ENCODE measurements around the gene PREB.
"Not testable (repeated sequence)": the region's sequence is repeated elsewhere in the genome, so short reads cannot be mapped to it uniquely, and the experiment has no call there.

PREB gene

GRCh38 chr2:27133905-27134780, at the start of gene PREB:
PREB (minus strand) TSS chr2:27134636; CDS start chr2:27134421, 215 bp downstream.
- Histone ChIP-seq H3K4me1 (ENCODE audit: insufficient read depth, insufficient read length) (peaks cover 8% of the 10 kb centered on the region), H3K36me3 (ENCODE audit: insufficient read depth, insufficient read length, low read length) (peaks cover 44% of the 10 kb centered on the region), H3K27me3 (ENCODE audit: insufficient read depth, insufficient read length) (no peaks in the 10 kb centered on the region), H3K9ac (ENCODE audit: insufficient read length, low read depth) (peak within 1 kb of the TSS; percentile 94), H3K4me3 (ENCODE audit: insufficient read length, low read depth) (peak within 1 kb of the TSS; percentile 91), H3K9me3 (ENCODE audit: insufficient read depth, low read length) (no peaks in the 10 kb centered on the region)
- peak; percentile 94 for DNase-seq (ENCODE audit: low read depth, low spot score)
- TF ChIP-seq ZNF274 (IDR thresholded peaks at IDR 0.05; ENCODE audit: low read depth, low read length) (no peak), YY1 (IDR thresholded peaks at IDR 0.05; ENCODE audit: insufficient read depth, insufficient read length) (peak; percentile 60)

- TF ChIP-seq YY1 (IDR thresholded peaks at IDR 0.05; ENCODE audit: insufficient read depth, insufficient read length) (no peak), SUZ12 (IDR thresholded peaks at IDR 0.05; ENCODE audit: extremely low read depth, insufficient read depth, insufficient read length) (no peak), ZNF274 (IDR thresholded peaks at IDR 0.05; ENCODE audit: low read depth, low read length) (no peak)
- Histone ChIP-seq H3K27me3 (ENCODE audit: insufficient read depth, insufficient read length) (no peaks in the 10 kb centered on the region), H3K4me3 (ENCODE audit: insufficient read length, low read depth) (no peak overlapping the region), H3K9me3 (ENCODE audit: insufficient read depth, low read length) (no peaks in the 10 kb centered on the region), H3K36me3 (ENCODE audit: insufficient read depth, insufficient read length, low read length) (no peaks in the 10 kb centered on the region), H3K4me1 (ENCODE audit: insufficient read depth, insufficient read length) (no peaks in the 10 kb centered on the region), H3K9ac (ENCODE audit: insufficient read length, low read depth) (no peak overlapping the region)
- no peak for DNase-seq (ENCODE audit: low read depth, low spot score)
Measured at GRCh38 chr2:27184115-27184514, 49.7 kb upstream of the PREB start.

DNA sequence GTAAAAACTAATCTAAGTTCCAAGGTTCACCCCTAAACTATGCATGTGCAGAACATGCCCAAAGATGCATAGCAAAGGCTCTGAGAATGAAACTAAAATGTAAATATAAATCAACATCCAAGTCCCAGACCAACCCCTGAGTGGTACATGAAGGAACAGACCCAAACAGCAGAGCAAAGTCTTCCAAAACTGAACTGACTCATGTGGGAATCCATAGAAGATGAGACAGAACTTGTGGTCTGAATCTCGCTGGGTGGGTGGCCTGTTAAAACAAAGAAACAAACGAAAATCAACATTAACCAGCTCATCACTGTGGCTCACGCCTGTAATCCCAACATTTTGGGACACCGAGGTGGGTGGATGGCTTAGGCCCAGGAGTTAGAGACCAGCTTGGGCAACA, 47.9 kb upstream of the PREB start:
- no peaks in the 10 kb centered on the region for H3K36me3 ChIP-seq (ENCODE audit: insufficient read depth, insufficient read length, low read length)
- no peak overlapping the region for H3K4me3 ChIP-seq (ENCODE audit: insufficient read length, low read depth)
- no peaks in the 10 kb centered on the region for H3K27me3 ChIP-seq (ENCODE audit: insufficient read depth, insufficient read length)
- no peaks in the 10 kb centered on the region for H3K9me3 ChIP-seq (ENCODE audit: insufficient read depth, low read length)
- no peak overlapping the region for H3K9ac ChIP-seq (ENCODE audit: insufficient read length, low read depth)
- DNase-seq (ENCODE audit: low read depth, low spot score) = no peak
- TF ChIP-seq ZNF274 (IDR thresholded peaks at IDR 0.05; ENCODE audit: low read depth, low read length) = no peak
- TF ChIP-seq SUZ12 (IDR thresholded peaks at IDR 0.05; ENCODE audit: extremely low read depth, insufficient read depth, insufficient read length) = no peak
- no peak for TF ChIP-seq YY1 (IDR thresholded peaks at IDR 0.05; ENCODE audit: insufficient read depth, insufficient read length)
- H3K4me1 ChIP-seq (ENCODE audit: insufficient read depth, insufficient read length) = no peaks in the 10 kb centered on the region

DNA sequence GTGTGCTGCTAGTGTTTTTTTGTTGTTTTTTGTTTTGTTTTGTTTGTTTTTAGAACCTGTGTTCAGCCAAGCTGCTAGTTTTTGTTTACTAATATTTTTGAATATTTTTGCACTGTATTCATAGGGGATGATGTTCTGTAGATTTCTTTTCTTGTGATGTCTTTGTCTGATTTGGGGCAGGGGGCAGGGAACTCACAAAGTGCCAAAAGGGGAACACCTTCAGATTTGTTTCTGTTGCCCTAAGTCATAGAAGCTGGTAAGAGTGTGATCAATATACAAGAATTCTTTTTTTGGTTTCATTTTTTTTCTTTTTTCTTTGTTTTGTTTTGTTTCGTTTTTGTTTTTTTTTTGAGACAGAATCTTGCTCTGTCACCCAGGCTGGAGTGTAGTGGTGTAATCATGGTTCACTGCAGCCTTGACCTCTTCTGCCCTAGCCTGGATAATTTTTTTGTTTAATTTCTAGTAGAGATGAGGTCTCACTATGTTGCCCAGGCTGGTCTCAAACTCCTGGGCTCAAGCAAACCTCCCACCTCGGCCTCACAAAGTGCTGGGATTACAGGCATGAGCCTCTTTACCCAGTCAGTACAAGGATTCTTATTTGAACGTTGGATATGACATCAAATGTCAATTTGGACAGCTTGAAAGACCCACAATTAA, 45.0 kb upstream of the PREB start:
- H3K36me3 ChIP-seq (ENCODE audit: insufficient read depth, insufficient read length, low read length) = no peaks in the 10 kb centered on the region
- no peak overlapping the region for H3K9ac ChIP-seq (ENCODE audit: insufficient read length, low read depth)
- no peaks in the 10 kb centered on the region for H3K4me1 ChIP-seq (ENCODE audit: insufficient read depth, insufficient read length)
- TF ChIP-seq SUZ12 (IDR thresholded peaks at IDR 0.05; ENCODE audit: extremely low read depth, insufficient read depth, insufficient read length) (no peak), ZNF274 (IDR thresholded peaks at IDR 0.05; ENCODE audit: low read depth, low read length) (no peak), YY1 (IDR thresholded peaks at IDR 0.05; ENCODE audit: insufficient read depth, insufficient read length) (no peak)
- no peak overlapping the region for H3K4me3 ChIP-seq (ENCODE audit: insufficient read length, low read depth)
- H3K27me3 ChIP-seq (ENCODE audit: insufficient read depth, insufficient read length) = no peaks in the 10 kb centered on the region
- no peak for DNase-seq (ENCODE audit: low read depth, low spot score)
- no peaks in the 10 kb centered on the region for H3K9me3 ChIP-seq (ENCODE audit: insufficient read depth, low read length)

GRCh38 chr2:27178469-27178868, 44.0 kb upstream of the PREB start:
- no peaks in the 10 kb centered on the region for H3K9me3 ChIP-seq (ENCODE audit: insufficient read depth, low read length)
- H3K9ac ChIP-seq (ENCODE audit: insufficient read length, low read depth) = no peak overlapping the region
- no peaks in the 10 kb centered on the region for H3K36me3 ChIP-seq (ENCODE audit: insufficient read depth, insufficient read length, low read length)
- H3K27me3 ChIP-seq (ENCODE audit: insufficient read depth, insufficient read length) = no peaks in the 10 kb centered on the region
- DNase-seq (ENCODE audit: low read depth, low spot score) = no peak
- no peak overlapping the region for H3K4me3 ChIP-seq (ENCODE audit: insufficient read length, low read depth)
- H3K4me1 ChIP-seq (ENCODE audit: insufficient read depth, insufficient read length) = no peaks in the 10 kb centered on the region
- no peak for TF ChIP-seq ZNF274 (IDR thresholded peaks at IDR 0.05; ENCODE audit: low read depth, low read length)
- TF ChIP-seq YY1 (IDR thresholded peaks at IDR 0.05; ENCODE audit: insufficient read depth, insufficient read length) = no peak
- TF ChIP-seq SUZ12 (IDR thresholded peaks at IDR 0.05; ENCODE audit: extremely low read depth, insufficient read depth, insufficient read length) = no peak

DNA sequence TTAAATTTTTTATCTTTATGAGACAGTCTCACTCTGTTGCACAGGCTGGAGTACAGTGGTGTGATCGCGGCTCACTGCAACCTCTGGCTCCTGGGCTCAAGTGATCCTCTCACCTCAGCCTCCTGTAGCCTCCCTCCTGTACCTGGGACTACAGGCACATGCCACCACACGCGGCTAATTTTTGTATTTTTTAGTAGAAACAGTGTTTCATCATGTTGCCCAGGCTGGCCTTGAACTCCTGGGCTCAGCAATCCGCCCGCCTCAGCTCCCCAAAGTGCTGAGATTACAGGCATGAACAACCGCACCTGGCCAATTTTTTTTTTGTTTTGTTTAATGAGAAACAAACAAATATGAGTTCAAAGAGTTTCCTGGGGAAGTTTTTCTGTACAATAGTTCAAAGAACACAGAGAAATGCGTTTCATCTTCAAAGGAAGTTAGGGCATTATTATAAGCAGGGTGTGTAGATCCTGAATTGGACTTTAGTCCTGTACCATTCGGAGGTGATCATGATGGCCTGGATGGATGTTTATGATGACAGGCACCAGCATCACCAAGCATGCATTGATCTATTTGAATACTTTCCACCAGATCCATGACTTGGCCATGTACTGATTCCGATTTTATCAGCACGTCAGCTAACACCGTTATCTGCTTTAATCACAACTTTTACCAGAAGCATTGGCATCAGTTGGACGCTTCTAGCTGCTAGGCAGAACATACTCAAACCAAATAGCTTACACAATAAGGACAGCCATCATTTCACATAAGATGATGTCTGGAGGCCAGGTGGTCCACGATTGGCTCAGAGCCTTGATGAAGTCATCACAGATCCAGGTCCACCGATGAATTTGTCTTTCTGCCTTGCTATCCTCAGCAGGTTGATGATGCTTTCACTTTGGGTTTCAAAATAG, 43.3 kb upstream of the PREB start:
- Histone ChIP-seq H3K27me3 (ENCODE audit: insufficient read depth, insufficient read length) (no peaks in the 10 kb centered on the region), H3K4me3 (ENCODE audit: insufficient read length, low read depth) (no peak overlapping the region), H3K9me3 (ENCODE audit: insufficient read depth, low read length) (no peaks in the 10 kb centered on the region), H3K9ac (ENCODE audit: insufficient read length, low read depth) (no peak overlapping the region), H3K4me1 (ENCODE audit: insufficient read depth, insufficient read length) (no peaks in the 10 kb centered on the region), H3K36me3 (ENCODE audit: insufficient read depth, insufficient read length, low read length) (no peaks in the 10 kb centered on the region)
- no peak for DNase-seq (ENCODE audit: low read depth, low spot score)
- no peak for TF ChIP-seq ZNF274 (IDR thresholded peaks at IDR 0.05; ENCODE audit: low read depth, low read length)
- TF ChIP-seq SUZ12 (IDR thresholded peaks at IDR 0.05; ENCODE audit: extremely low read depth, insufficient read depth, insufficient read length) = no peak
- TF ChIP-seq YY1 (IDR thresholded peaks at IDR 0.05; ENCODE audit: insufficient read depth, insufficient read length) = no peak

- not testable (repeated sequence) for H3K36me3 ChIP-seq (ENCODE audit: insufficient read depth, insufficient read length, low read length); H3K27me3 ChIP-seq (ENCODE audit: insufficient read depth, insufficient read length); H3K4me1 ChIP-seq (ENCODE audit: insufficient read depth, insufficient read length); H3K9ac ChIP-seq (ENCODE audit: insufficient read length, low read depth); H3K9me3 ChIP-seq (ENCODE audit: insufficient read depth, low read length); H3K4me3 ChIP-seq (ENCODE audit: insufficient read length, low read depth); DNase-seq (ENCODE audit: low read depth, low spot score)
Measured at GRCh38 chr2:27175781-27176180, 41.3 kb upstream of the PREB start.
